ENCODE data around the gene EPHB3.

GRCh38 chr3:184549796-184550577 is 11.6 kb upstream of the EPHB3 start:
- TF ChIP-seq POLR2A (IDR thresholded peaks at IDR 0.05) (no peak), CTCF (IDR thresholded peaks at IDR 0.05) (no peak)
